K562 (cell line): ENCODE results near the gene AFF3. TPM values are rescaled to one million over a fixed set of nuclear protein-coding genes. Genes with fewer than 3 reads are reported as not detected.

Experiments
- ATAC-seq: fragments of 200-7000 bp; cut with Tn5 transposase; 3 replicates; pipeline ENCODE4 v1.9.1; 2020; ENCODE audit warnings: moderate library complexity
- BruUV-seq: library from RNA; stranded (reverse); fragments of 400-500 nt; replicated peaks from 2 replicates; lab custom pipeline; 2021; lab: Mats Ljungman, UMichigan
- CTCF ChIA-PET: fragments of 300-600 bp; formaldehyde crosslinking; extraction: SDS; loops from one replicate; lab custom pipeline; 2021; ENCODE audit warnings: low intra/inter-chr PET ratio; lab: Yijun Ruan, JAX
- POLR2A ChIA-PET: fragments of 300-600, 350-650 bp; sonication (Branson Sonifier 250); formaldehyde crosslinking; extraction: SDS; loops from one replicate; lab custom pipeline; 2021; ENCODE audit warnings: antibody characterized with exemption, inconsistent platforms; lab: Yijun Ruan, JAX
- DNase-seq, 4 experiments: peaks; one replicate each; pipeline versions ENCODE4 v3.0.0 to v3.0.0-alpha.2; 2011 to 2018; ENCODE audit warnings: low spot score in 3 of 4, mixed read lengths in 3 of 4; ENCODE audit errors: extremely low read depth in 1 of 4
- FAIRE-seq: peaks from 2 replicates; lab custom pipeline; 2011; peaks lifted over from hg19 to GRCh38; lab: Jason Lieb, UNC
- H2AFZ ChIP-seq: 2 replicates; pipeline ENCODE4 v1.6.0; 2011; ENCODE audit warnings: low read depth, low read length, control low read depth, inconsistent platforms
- H3K27ac ChIP-seq: fragments of 200-600 bp; 3 replicates; pipeline ENCODE4 v1.8.0; 2011; ENCODE audit warnings: low read depth, mild to moderate bottlenecking, control low read depth, inconsistent platforms, low read length, moderate library complexity, mixed read lengths; ENCODE audit errors: extremely low read depth
- H3K27me3 ChIP-seq, 2 experiments: fragments of 300-600 bp in 1 of 2; 2 replicates in 1 of 2; 3 replicates in 1 of 2; pipeline versions ENCODE4 v1.6.0 to v1.8.0; 2011; ENCODE audit warnings: inconsistent platforms in 2 of 2, low read length in 2 of 2, mild to moderate bottlenecking in 1 of 2, mixed read lengths in 1 of 2, moderate library complexity in 1 of 2; ENCODE audit not compliant: control insufficient read depth in 2 of 2, insufficient read depth in 2 of 2
- H3K36me3 ChIP-seq: fragments of 300-600 bp; 3 replicates; pipeline ENCODE4 v1.8.0; 2011; ENCODE audit warnings: mild to moderate bottlenecking, low read length, inconsistent platforms; ENCODE audit not compliant: control insufficient read depth, insufficient read depth
- H3K4me1 ChIP-seq, 2 experiments: fragments of 200-600 bp in 1 of 2; replicated peaks in 1 of 2; 2 replicates in 1 of 2; 3 replicates in 1 of 2; pipeline versions ENCODE4 v1.5.1 to v1.8.0; 2011; ENCODE audit warnings: inconsistent platforms in 2 of 2, low read length in 2 of 2, mild to moderate bottlenecking in 1 of 2, mixed read lengths in 1 of 2, moderate library complexity in 1 of 2; ENCODE audit not compliant: control insufficient read depth in 2 of 2, insufficient read depth in 2 of 2
- H3K4me2 ChIP-seq: 2 replicates; pipeline ENCODE4 v1.6.1; 2011; ENCODE audit warnings: low read length, control low read depth, inconsistent platforms, mixed read lengths; ENCODE audit not compliant: insufficient read depth
- H3K4me3 ChIP-seq: fragments of 200-600 bp; sonication (generic), shearing (Covaris generic); 2 replicates; pipeline ENCODE4 v1.5.1; 2016; ENCODE audit warnings: control low read depth, inconsistent platforms
- H3K79me2 ChIP-seq: fragments of 200-600 bp; 3 replicates; pipeline ENCODE4 v1.8.0; 2011; ENCODE audit warnings: low read length, inconsistent platforms; ENCODE audit not compliant: control insufficient read depth, insufficient read depth
- H3K9ac ChIP-seq, 2 experiments: 2 replicates each; pipeline versions ENCODE4 v1.6.0 to v1.6.1; 2011; ENCODE audit warnings: low read depth in 2 of 2, low read length in 2 of 2, control low read depth in 1 of 2, inconsistent platforms in 1 of 2, mild to moderate bottlenecking in 1 of 2, mixed read lengths in 1 of 2; ENCODE audit not compliant: insufficient read depth in 1 of 2
- H3K9me1 ChIP-seq: one replicate; pipeline ENCODE4 v1.6.0; 2011; ENCODE audit warnings: inconsistent platforms, mild to moderate bottlenecking, low read length, moderate library complexity; ENCODE audit not compliant: control insufficient read depth, insufficient read depth
- H3K9me3 ChIP-seq: replicated peaks from 2 replicates; pipeline ENCODE4 v1.5.1; 2011; ENCODE audit warnings: low read depth, low read length, inconsistent platforms; ENCODE audit not compliant: control insufficient read depth, insufficient read depth
- H4K20me1 ChIP-seq: replicated peaks from 2 replicates; pipeline ENCODE4 v1.6.1; 2011; ENCODE audit warnings: low read length, inconsistent platforms, mixed read lengths; ENCODE audit not compliant: control insufficient read depth, insufficient read depth
- GATA2 ChIP-seq: sonication (generic); formaldehyde crosslinking; IDR thresholded peaks from 2 replicates; pipeline ENCODE4 v1.4.0; 2020; ENCODE audit warnings: mild to moderate bottlenecking, missing genetic modification reagents
- NR2C1 ChIP-seq, 2 experiments: fragments of 450-650 bp; IDR thresholded peaks; 2 replicates each; pipeline ENCODE4 v1.6.1; 2017; ENCODE audit warnings: mild to moderate bottlenecking in 2 of 2, antibody characterized with exemption in 1 of 2, inconsistent platforms in 1 of 2, missing compliant biosample characterization in 1 of 2, missing genetic modification characterization in 1 of 2
- POLR2A ChIP-seq: fragments of 450-650 bp; conservative IDR thresholded peaks from 2 replicates; pipeline ENCODE4 v1.6.1; 2016
- RCOR1 ChIP-seq, 2 experiments: IDR thresholded peaks; 2 replicates each; pipeline ENCODE4 v1.6.1; 2012; ENCODE audit warnings: low read depth in 2 of 2, low read length in 2 of 2, borderline replicate concordance in 1 of 2, improper control_type of control experiment in 1 of 2
- SIN3B ChIP-seq: fragments of 450-650 bp; IDR thresholded peaks from 2 replicates; pipeline ENCODE4 v1.6.1; 2017; ENCODE audit warnings: low read depth, mild to moderate bottlenecking, moderate library complexity
- SMAD2 ChIP-seq: fragments of 150-350 bp; IDR thresholded peaks from 2 replicates; pipeline ENCODE4 v1.6.1; 2014; ENCODE audit warnings: low read depth, mild to moderate bottlenecking, low read length
- SNIP1 ChIP-seq: fragments of 450-650 bp; IDR thresholded peaks from 2 replicates; pipeline ENCODE4 v1.7.1; 2017; ENCODE audit warnings: low read depth, mild to moderate bottlenecking
- TRIM28 ChIP-seq: fragments of 450-650 bp; IDR thresholded peaks from 2 replicates; pipeline ENCODE4 v1.6.1; 2017
- ZBTB1 ChIP-seq: sonication (generic); formaldehyde crosslinking; IDR thresholded peaks from 2 replicates; pipeline ENCODE4 v1.8.1; 2023; ENCODE audit warnings: missing genetic modification reagents, low read depth, mild to moderate bottlenecking, borderline replicate concordance
- ZNF717 ChIP-seq: fragments of 250-450 bp; sonication (Bioruptor Pico); IDR thresholded peaks from 2 replicates; pipeline ENCODE4 v1.5.0; 2021
- WGBS: fragments of 100-300 bp; shearing (Covaris generic); methylation state at CpG from one replicate; pipeline ENCODE4 v1.1.6; 2016; ENCODE audit warnings: low coverage, mixed read lengths; ENCODE audit not compliant: insufficient coverage; ENCODE audit errors: missing lambda C conversion rate; 5-methylcytosine and 5-hydroxymethylcytosine counted together
- in situ Hi-C: fragments of 300-500 bp; cut with MboI; formaldehyde crosslinking; loops from 4 replicates; pipeline ENCODE4 v1.15.0; 2018; ENCODE audit warnings: inconsistent platforms, mixed read lengths
- intact Hi-C: fragments of 100-400 bp; cut with micrococcal nuclease; formaldehyde crosslinking; loops from 2 replicates; pipeline ENCODE4 v1.14.2; 2022
- polyA plus RNA-seq, 8 experiments: library from polyadenylated mRNA; depleted of rRNA in 4 of 8; stranded (reverse) in 5 of 8; unstranded in 3 of 8; fragments of >200 nt; fragmentation: Nextera tagmentation in 2 of 8; fragmentation: Illumina TruSeq in 1 of 8; extraction: Ambion mirVana in 2 of 8; extraction: Trizol in 1 of 8; gene quantifications; 2 replicates each; pipeline versions ENCODE4 v1.2.1 to v1.2.3, GENCODE V29; 2011 to 2014; ENCODE audit warnings: inconsistent platforms in 1 of 8, missing spikeins in 1 of 8
- total RNA-seq, 7 experiments: library from RNA; depleted of rRNA in 6 of 7; stranded (reverse); fragments of >200 nt in 6 of 7; fragmentation: Illumina TruSeq in 2 of 7; extraction: Trizol in 2 of 7; gene quantifications; 2 replicates each; pipeline versions ENCODE4 v1.2.1 to v1.2.3, GENCODE V29; 2011 to 2021; ENCODE audit warnings: low replicate concordance in 1 of 7
- TF ChIP-seq, protein P1 (sequence below): fragments of 250-450 bp; sonication (Bioruptor Pico); IDR thresholded peaks from 2 replicates; pipeline ENCODE4 v1.5.0; 2021; ENCODE audit warnings: mild to moderate bottlenecking, moderate library complexity
- TF ChIP-seq, protein P2 (sequence below): sonication (generic); formaldehyde crosslinking; IDR thresholded peaks from 2 replicates; pipeline ENCODE4 v1.8.1; 2022; ENCODE audit warnings: missing genetic modification reagents
- TF ChIP-seq, protein P3 (sequence below), 2 experiments: fragments of 250-450 bp in 1 of 2; fragments of 450-650 bp in 1 of 2; sonication (Bioruptor Pico) in 1 of 2; IDR thresholded peaks; 2 replicates each; pipeline versions ENCODE4 v1.6.1 to v1.8.0; 2016 to 2021; ENCODE audit warnings: mild to moderate bottlenecking in 2 of 2, moderate library complexity in 2 of 2, missing compliant biosample characterization in 1 of 2, missing genetic modification characterization in 1 of 2
- TF ChIP-seq, protein P4 (sequence below): fragments of 450-650 bp; IDR thresholded peaks from 2 replicates; pipeline ENCODE4 v1.6.1; 2017; ENCODE audit warnings: antibody characterized with exemption

Gene AFF3
- total and polyA plus RNA-seq, 9 of the 15 experiments (the other 6 are each of a cell fraction or from before 2014, with no cell fraction given) = 0.02 to 0.11 TPM; not detected in 7

DNA sequence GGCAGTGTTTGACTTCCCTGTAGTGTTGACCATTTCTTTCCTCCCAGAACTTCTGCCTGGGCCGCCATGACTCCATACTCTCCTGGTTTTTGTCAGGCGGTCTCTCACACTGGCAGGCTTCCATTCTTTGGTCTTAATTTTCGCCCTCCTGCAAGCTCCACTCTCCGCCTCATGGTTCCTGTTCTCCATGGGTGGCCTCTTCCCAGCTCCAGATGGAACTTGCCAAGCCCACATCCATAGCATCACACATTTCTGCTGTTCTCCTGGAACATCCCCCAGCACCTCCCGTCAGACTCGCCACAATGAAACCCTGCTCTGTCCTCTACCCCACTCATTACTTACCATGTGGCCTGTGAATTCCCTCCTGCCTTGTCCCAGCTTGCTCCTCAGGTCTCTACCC, 896 bp upstream of the AFF3 start (continued):
- TF ChIP-seq, protein P1, sequence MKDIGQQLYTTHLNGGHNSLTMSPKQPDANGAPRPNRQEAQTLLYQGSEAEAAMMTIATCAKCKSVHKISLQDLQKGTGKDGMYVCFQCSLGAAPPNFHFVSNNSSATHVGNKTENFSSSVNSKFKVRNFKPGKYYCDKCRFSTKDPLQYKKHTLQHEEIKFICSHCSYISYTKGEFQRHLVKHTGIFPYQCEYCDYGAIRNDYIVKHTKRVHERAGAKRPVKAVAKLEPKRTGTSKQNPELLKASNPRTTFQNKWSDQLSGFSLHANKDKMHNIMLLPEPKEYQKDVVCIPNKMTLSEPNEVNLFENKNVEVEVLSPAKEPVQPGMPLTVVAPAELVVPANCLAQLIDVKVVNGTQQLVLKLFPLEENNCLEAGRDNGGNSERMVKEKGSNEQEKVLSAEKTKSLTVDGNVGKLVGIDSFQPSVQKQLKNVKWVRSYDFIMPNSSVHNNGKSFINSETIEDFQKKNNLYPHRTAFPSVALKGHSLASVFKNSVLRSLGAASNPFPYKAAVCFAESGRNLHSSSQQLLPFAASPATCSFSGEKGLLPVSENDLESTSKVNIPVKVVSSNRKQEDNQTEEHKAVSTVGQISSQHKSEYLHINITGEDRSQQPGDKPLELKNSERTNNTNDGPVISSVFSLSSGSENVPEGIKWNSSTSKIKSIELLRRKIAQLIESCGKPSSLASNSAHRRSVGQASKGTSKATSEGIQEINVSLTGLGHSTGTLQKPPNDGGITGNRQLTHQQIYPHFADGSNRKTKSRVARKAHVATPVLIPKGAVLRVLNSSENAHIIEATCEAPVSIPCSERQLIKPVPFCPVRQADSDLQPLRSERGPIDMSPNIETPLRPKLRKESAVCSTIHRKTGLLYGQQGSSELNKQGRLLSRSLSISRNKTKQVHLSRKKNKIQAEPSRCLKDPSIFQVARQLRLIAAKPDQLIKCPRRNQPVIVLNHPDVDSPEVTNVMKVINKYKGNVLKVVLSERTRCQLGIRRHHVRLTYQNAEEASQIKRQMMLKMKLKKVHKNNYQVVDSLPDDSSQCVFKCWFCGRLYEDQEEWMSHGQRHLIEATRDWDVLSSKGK = no peak

DNA sequence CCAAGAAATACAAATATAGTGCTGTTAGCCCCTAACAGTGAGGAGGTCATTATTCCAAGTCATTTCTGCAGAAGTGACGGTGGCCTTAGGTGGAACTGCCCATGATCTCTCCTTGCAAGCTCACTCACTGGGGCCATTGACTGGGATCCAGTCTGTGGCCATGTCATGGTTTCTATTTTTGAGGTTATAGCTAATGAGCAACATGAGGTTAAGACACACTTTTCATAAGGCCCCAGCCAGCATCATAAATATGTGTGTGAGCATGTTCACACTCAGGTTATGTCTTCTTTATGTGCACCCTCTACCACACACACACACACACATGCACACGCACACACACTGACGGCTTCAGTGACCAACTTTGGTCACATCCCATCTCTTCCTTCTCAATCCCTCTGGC, 484 bp downstream of the AFF3 start:
- H3K4me1 ChIP-seq = no peaks in the 10 kb centered on the region
- no peaks in the 10 kb centered on the region for H3K79me2 ChIP-seq
- H3K27me3 ChIP-seq = peaks cover 2 to 36% of the 10 kb centered on the region in 2 experiments; a peak in 3 of 5 replicates
- H3K9me1 ChIP-seq = no peaks in the 10 kb centered on the region
- FAIRE-seq (no peak), ATAC-seq (no peak), DNase-seq (no peak)
- in situ Hi-C loops = no loop called here
- no peaks in the 10 kb centered on the region for H3K9me3 ChIP-seq
- no peak overlapping the region for H3K9ac ChIP-seq
- H3K4me2 ChIP-seq = no peak overlapping the region
- no peaks in the 10 kb centered on the region for H3K36me3 ChIP-seq
- H4K20me1 ChIP-seq = 0 out of 2 replicates have a peak, but pooled peaks cover 8% of the 10 kb centered on the region
- no TSS peak for BruUV-seq
- H2AFZ ChIP-seq = no peak overlapping the region
- intact Hi-C loops = no loop called here
- ChIA-PET POLR2A (no interaction called here), CTCF (no interaction called here)
- H3K27ac ChIP-seq = no peak overlapping the region
- no peak overlapping the region for H3K4me3 ChIP-seq
- 7% methylated on average over 3 of the region's 3 CpGs for WGBS
- TF ChIP-seq NR2C1 (IDR thresholded peaks at IDR 0.05) (no peak), NR2C1 (tag; IDR thresholded peaks at IDR 0.05) (no peak), RCOR1 (IDR thresholded peaks at IDR 0.05; ENCODE audit: borderline replicate concordance in 1 of 2, low read depth in 2 of 2, low read length in 2 of 2) (no peak), ZNF717 (CRISPR knock-in tag) (no peak), SNIP1 (no peak), ZBTB1 (CRISPR knock-in tag) (no peak), TRIM28 (no peak), GATA2 (no peak), SIN3B (no peak), POLR2A (no peak), SMAD2 (no peak)
- TF ChIP-seq, protein P2, sequence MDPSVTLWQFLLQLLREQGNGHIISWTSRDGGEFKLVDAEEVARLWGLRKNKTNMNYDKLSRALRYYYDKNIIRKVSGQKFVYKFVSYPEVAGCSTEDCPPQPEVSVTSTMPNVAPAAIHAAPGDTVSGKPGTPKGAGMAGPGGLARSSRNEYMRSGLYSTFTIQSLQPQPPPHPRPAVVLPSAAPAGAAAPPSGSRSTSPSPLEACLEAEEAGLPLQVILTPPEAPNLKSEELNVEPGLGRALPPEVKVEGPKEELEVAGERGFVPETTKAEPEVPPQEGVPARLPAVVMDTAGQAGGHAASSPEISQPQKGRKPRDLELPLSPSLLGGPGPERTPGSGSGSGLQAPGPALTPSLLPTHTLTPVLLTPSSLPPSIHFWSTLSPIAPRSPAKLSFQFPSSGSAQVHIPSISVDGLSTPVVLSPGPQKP (CRISPR knock-in tag) = no peak
- TF ChIP-seq, protein P3, sequence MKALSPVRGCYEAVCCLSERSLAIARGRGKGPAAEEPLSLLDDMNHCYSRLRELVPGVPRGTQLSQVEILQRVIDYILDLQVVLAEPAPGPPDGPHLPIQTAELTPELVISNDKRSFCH (CRISPR knock-in tag; IDR thresholded peaks at IDR 0.05) = no peak
- TF ChIP-seq, protein P3 (tag; IDR thresholded peaks at IDR 0.05) = no peak
- TF ChIP-seq, protein P4, sequence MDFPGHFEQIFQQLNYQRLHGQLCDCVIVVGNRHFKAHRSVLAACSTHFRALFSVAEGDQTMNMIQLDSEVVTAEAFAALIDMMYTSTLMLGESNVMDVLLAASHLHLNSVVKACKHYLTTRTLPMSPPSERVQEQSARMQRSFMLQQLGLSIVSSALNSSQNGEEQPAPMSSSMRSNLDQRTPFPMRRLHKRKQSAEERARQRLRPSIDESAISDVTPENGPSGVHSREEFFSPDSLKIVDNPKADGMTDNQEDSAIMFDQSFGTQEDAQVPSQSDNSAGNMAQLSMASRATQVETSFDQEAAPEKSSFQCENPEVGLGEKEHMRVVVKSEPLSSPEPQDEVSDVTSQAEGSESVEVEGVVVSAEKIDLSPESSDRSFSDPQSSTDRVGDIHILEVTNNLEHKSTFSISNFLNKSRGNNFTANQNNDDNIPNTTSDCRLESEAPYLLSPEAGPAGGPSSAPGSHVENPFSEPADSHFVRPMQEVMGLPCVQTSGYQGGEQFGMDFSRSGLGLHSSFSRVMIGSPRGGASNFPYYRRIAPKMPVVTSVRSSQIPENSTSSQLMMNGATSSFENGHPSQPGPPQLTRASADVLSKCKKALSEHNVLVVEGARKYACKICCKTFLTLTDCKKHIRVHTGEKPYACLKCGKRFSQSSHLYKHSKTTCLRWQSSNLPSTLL = no peak
